ENCODE data around the gene MORF4L1.

DNA sequence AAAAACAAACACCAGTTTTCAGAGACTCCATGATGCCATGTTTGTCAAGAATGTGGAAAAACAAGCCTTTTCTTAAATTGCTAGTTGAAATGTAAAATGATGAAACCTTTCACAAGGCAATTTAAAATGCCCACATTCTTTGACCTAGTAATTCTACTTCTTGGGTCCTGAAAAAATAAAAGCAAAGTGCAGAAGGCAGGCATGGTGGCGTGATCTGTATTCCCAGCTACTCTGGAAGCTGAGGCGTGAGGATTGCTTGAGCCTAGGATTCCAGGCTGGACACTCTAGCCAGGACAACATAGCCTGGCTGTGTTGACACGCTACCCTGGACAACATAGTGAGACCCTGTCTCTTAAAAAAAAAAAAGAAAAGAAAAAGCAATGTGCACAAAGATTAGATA, 4.3 kb upstream of the MORF4L1 start:
- TF ChIP-seq, protein P1, sequence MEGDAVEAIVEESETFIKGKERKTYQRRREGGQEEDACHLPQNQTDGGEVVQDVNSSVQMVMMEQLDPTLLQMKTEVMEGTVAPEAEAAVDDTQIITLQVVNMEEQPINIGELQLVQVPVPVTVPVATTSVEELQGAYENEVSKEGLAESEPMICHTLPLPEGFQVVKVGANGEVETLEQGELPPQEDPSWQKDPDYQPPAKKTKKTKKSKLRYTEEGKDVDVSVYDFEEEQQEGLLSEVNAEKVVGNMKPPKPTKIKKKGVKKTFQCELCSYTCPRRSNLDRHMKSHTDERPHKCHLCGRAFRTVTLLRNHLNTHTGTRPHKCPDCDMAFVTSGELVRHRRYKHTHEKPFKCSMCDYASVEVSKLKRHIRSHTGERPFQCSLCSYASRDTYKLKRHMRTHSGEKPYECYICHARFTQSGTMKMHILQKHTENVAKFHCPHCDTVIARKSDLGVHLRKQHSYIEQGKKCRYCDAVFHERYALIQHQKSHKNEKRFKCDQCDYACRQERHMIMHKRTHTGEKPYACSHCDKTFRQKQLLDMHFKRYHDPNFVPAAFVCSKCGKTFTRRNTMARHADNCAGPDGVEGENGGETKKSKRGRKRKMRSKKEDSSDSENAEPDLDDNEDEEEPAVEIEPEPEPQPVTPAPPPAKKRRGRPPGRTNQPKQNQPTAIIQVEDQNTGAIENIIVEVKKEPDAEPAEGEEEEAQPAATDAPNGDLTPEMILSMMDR (IDR thresholded peaks at IDR 0.05) = no peak
- no peak for TF ChIP-seq EP300 (IDR thresholded peaks at IDR 0.05)
